HUES64 (cell line): ENCODE measurements around the gene SH2D3A.
"Not testable (repeated sequence)": the region's sequence is repeated elsewhere in the genome, so short reads cannot be mapped to it uniquely, and the experiment has no call there.

Experiments
- H3K27ac ChIP-seq: 2 replicates; pipeline ENCODE4 v1.7.0; 2013; ENCODE audit warnings: low read depth, low read length, inconsistent platforms
- H3K27me3 ChIP-seq: 2 replicates; pipeline ENCODE4 v1.6.1; 2013; ENCODE audit warnings: mild to moderate bottlenecking, low read length; ENCODE audit not compliant: insufficient read depth
- H3K36me3 ChIP-seq: 2 replicates; pipeline ENCODE4 v1.6.1; 2013; ENCODE audit warnings: mild to moderate bottlenecking, low read length; ENCODE audit not compliant: insufficient read depth
- H3K4me1 ChIP-seq: 2 replicates; pipeline ENCODE4 v1.6.1; 2013; ENCODE audit warnings: mild to moderate bottlenecking, low read length, moderate library complexity; ENCODE audit not compliant: insufficient read depth
- H3K4me3 ChIP-seq: 2 replicates; pipeline ENCODE4 v1.5.1; 2013; ENCODE audit warnings: mild to moderate bottlenecking, low read length, moderate library complexity
- H3K9ac ChIP-seq: 2 replicates; pipeline ENCODE4 v1.6.1; 2013; ENCODE audit warnings: mild to moderate bottlenecking, low read depth, low read length
- H3K9me3 ChIP-seq: 2 replicates; pipeline ENCODE4 v1.6.1; 2013; ENCODE audit warnings: low read depth, low read length; ENCODE audit not compliant: insufficient read depth
- WGBS: fragments of 150-250, 120-280 bp; methylation state at CpG from one replicate; pipeline ENCODE4 v1.1.7; 2013; ENCODE audit warnings: missing lambda C conversion rate; 5-methylcytosine and 5-hydroxymethylcytosine counted together

SH2D3A gene

DNA sequence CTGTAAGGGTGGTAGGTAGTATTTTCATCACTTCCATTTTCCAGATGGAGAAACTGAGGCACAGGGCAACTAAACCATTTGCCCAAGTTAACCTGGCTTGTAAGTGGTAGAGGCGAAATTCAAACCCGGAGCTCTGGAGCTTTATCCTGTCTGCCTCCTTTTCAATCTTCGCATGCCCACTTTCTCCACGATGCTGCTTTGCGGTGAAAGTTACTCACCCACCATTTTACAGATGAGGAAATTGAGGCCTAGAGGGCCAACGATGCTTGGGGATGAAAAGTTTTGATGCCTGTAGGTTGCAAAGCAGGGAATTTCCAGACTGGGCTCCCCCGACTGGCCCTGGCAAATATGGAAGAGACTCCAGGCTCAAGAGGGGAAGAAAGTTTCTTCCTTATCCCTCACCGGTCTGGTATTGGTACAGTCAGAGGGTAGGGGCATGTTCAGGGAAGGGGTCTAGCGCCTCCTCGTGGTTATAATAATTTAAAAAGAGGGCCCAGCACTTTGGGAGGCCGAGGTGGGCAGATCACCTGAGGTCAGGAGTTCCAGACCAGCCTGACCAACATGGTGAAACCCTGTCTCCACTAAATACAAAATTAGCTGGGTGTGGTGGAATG lies 1.9 kb upstream of the SH2D3A start:
- H3K36me3 ChIP-seq, result no peaks in the 10 kb centered on the region
- 38% methylated on average over 9 of the region's 11 CpGs for WGBS
- no peaks in the 10 kb centered on the region for H3K27me3 ChIP-seq
- H3K4me1 ChIP-seq, result peaks cover 7% of the 10 kb centered on the region; the same call in 1 of the 2 replicates
- H3K4me3 ChIP-seq, result no peak overlapping the region
- no peaks in the 10 kb centered on the region for H3K9me3 ChIP-seq
- no peak overlapping the region for H3K9ac ChIP-seq
- no peak overlapping the region for H3K27ac ChIP-seq

DNA sequence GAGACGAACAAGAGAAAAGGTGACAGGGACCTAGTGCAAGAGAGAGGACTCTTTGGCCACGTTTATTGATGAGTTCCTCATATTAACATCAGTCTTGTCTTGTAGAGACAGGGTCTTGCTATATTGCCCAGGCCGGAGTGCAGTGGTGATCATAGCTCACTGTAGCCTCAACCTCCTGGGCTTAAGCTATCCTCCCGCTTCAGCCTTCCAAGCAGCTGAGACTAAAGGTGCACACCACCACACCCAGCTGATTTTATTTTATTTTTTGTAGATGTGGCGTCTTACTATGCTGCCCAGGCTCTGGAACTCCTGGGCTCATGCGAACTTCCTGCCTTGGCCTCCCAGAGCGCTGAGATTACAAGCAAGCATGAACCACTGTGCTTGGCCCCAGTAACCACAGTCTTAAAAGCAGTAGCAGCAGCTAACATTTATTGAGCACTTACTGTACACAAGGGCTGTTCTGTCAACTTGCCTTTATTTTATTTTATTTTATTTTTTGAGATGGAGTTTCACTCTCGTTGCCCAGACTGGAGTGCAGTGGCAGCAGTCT lies 1.1 kb upstream of the SH2D3A start:
- no peak overlapping the region for H3K9ac ChIP-seq
- peaks cover 7% of the 10 kb centered on the region; the same call in 1 of the 2 replicates for H3K4me1 ChIP-seq
- no peaks in the 10 kb centered on the region for H3K36me3 ChIP-seq
- 75% methylated on average over 8 of the region's 8 CpGs for WGBS
- no peaks in the 10 kb centered on the region for H3K9me3 ChIP-seq
- no peak overlapping the region for H3K27ac ChIP-seq
- H3K4me3 ChIP-seq, result peak overlapping the region; percentile 78
- no peaks in the 10 kb centered on the region for H3K27me3 ChIP-seq

DNA sequence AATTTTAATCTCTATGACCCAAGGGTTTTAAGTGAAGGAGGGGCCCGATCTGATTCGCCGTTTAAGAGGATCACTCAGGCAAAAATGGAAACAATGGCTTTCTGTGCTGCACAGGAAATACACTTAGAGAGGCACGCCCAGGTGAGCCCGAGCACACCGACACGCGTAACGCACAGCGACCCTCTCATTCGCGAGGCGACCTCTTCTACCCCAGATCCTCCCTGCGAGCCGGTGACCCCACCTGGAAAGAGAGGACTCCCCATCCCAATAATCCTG lies 216 bp downstream of the SH2D3A start:
- no peaks in the 10 kb centered on the region for H3K9me3 ChIP-seq
- no peak overlapping the region for H3K27ac ChIP-seq
- H3K9ac ChIP-seq, result peak overlapping the region; percentile 42
- H3K4me3 ChIP-seq, result peak overlapping the region; percentile 78
- H3K4me1 ChIP-seq, result peaks cover 7% of the 10 kb centered on the region; the same call in 1 of the 2 replicates
- H3K36me3 ChIP-seq, result no peaks in the 10 kb centered on the region
- no peaks in the 10 kb centered on the region for H3K27me3 ChIP-seq
- WGBS, result 5% methylated on average over 15 of the region's 15 CpGs

DNA sequence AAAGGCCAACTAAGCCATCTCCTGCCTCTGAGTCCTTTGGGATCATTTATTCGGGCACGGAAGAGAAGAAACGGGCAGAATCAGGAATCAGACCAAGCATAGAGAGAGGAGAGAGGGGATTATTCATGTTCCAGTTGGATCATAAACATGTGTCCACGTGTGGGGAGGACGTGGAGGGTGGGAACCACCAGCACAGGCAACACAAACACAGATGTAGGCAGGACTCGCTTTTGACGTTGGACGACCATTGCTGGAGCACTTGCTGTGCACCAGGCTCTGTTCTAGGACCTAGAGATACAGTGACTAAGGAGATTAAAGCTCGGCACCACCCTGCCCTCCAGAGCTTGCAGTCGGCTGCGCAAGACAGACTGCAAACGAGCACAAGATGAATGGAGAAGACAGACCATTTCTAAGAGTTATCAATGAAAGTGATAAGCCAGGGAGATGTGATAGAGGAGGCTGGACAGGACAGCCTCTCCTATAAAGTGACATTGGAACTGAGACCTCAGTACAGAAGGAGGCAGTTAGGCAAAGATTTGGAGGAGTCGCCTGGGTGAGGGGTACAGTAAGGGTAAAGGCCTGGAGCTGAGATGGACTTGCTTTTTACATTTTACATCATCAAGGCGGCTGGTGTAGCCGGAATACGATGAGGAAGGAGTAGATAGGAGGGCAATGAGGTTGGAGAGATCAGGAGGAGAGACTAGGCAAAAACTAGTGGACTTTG lies 716 bp downstream of the SH2D3A start:
- H3K36me3 ChIP-seq, result no peaks in the 10 kb centered on the region
- no peaks in the 10 kb centered on the region for H3K27me3 ChIP-seq
- H3K4me1 ChIP-seq, result peaks cover 7% of the 10 kb centered on the region; the same call in 1 of the 2 replicates
- H3K9ac ChIP-seq, result peak overlapping the region; percentile 42
- H3K9me3 ChIP-seq, result no peaks in the 10 kb centered on the region
- H3K4me3 ChIP-seq, result peak overlapping the region; percentile 78
- peak overlapping the region; percentile 81; the same call in 1 of the 2 replicates for H3K27ac ChIP-seq
- 27% methylated on average over 16 of the region's 16 CpGs for WGBS

DNA sequence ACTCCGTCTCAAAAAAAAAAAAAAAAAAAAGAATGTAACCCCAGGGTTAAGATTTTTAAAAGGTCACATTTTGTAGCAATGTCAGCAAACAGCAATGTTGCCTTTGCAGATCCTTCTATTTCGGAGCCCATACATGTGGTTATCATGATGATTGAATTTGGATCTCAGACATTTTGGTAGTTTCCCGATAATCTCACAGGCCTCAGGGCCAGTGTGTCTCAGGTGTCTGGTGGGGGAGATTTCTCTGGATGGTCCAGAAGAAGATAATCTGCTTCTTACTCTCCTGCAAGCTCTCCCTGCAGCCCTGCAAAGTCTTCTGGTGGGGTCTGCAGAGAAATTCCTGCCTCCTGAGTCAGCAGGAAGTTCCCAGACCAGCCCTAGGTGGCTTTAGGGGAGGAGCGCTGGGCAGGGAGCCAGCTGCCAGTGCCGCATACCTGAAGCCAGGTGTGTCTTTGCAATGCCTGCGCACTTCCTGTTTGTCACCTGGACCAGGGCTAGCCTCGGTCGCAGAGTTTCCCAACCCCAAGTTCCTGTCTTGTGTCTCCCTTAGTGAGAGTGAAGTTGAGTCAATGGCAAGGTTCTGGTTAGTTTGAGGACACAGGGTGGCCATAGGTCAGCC lies 1.4 kb downstream of the SH2D3A start:
- Histone ChIP-seq H3K27me3 (no peaks in the 10 kb centered on the region), H3K4me1 (peaks cover 7% of the 10 kb centered on the region; the same call in 1 of the 2 replicates), H3K4me3 (peak overlapping the region; percentile 78), H3K9me3 (no peaks in the 10 kb centered on the region), H3K36me3 (no peaks in the 10 kb centered on the region), H3K9ac (peak overlapping the region; percentile 65), H3K27ac (peak overlapping the region; percentile 83)
- WGBS, result 31% methylated on average over 8 of the region's 8 CpGs

DNA sequence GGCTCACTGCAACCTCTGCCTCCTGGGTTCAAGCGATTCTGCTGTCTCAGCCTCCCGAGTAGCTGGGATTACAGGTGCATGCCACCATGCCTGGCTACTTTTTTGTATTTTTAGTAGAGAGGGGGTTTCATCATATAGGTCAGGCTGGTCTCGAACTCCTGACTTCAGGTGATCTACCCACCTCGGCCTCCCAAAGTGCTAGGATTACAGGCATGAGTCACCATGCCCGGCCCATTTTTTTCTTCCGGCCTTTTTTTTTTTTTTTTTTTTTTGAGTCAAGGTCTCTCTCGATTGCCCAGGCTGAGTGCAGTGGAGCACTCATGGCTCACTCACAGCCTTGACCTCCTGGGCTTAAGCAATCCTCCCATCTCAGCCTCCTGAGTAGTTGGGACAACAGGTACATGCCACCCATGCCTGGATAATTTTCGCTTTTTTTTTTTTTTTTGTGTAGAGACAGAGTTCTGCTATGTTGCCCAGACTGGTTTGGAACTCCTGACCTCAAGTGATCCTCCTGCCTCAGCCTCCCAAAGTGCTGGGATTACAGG lies 4.9 kb downstream of the SH2D3A start:
- not testable (repeated sequence) for H3K9ac ChIP-seq, H3K27me3 ChIP-seq, H3K27ac ChIP-seq, H3K9me3 ChIP-seq, H3K4me3 ChIP-seq, H3K4me1 ChIP-seq
- 92% methylated on average over 8 of the region's 8 CpGs for WGBS
- peaks cover 11% of the 10 kb centered on the region; the same call in 1 of the 2 replicates for H3K36me3 ChIP-seq

DNA sequence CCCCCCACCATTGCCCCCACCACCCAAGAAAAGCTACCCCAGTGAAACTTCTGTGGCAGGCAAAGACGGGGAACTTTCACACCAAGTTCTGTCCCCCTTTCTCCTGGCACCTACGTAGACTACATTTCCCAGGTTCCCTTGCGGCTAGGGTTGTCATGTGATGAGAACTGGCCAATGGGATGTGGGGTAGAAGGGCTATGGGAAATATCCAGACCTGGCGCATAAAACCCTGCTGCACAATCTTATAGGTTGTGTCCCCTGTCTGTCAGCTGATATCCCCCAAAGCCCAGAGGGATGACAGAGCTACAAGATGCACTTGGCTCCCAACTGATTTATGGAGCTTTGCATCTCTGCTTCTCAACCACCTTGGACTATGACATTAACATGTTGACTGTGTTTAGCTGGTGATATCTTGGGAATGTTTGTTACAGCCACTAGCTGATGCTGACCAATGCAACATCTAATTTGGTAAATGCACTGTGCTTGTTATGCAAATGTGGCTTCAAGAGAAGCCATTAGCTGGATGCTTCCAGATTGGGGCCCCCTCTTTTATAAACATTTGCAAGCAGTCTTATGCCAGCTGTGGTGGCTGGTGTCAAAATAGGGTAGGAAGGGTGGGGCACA lies 6.1 kb downstream of the SH2D3A start:
- H3K4me1 ChIP-seq, result peaks cover 5% of the 10 kb centered on the region; the same call in 1 of the 2 replicates
- H3K36me3 ChIP-seq, result peaks cover 11% of the 10 kb centered on the region; the same call in 1 of the 2 replicates
- no peak overlapping the region for H3K27ac ChIP-seq
- H3K27me3 ChIP-seq, result no peaks in the 10 kb centered on the region
- WGBS, result 97% methylated on average over 4 of the region's 4 CpGs
- no peak overlapping the region for H3K9ac ChIP-seq
- H3K4me3 ChIP-seq, result no peak overlapping the region
- H3K9me3 ChIP-seq, result no peaks in the 10 kb centered on the region

DNA sequence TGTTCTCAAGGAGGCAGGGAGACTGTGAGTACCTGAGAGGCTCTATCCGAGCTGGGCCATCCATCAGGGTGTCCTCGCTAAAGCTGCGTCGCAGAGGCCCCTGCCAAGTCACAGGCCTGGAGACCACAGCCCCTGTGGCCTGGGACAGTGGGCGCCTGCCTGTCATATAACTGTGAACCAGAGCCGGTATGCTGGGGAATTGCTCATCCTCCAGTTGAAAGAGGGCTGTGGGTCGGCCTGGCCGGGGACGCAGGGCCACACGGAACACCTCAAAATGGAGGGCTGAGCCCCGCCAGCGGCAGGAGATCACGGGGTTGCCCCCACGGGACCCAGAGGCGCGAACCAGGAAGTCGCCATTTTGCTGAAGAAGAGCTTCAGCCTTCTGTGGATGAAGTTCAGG lies 6.6 kb downstream of the SH2D3A start:
- no peaks in the 10 kb centered on the region for H3K27me3 ChIP-seq
- H3K9ac ChIP-seq, result no peak overlapping the region
- H3K36me3 ChIP-seq, result peaks cover 11% of the 10 kb centered on the region; the same call in 1 of the 2 replicates
- H3K9me3 ChIP-seq, result no peaks in the 10 kb centered on the region
- 97% methylated on average over 17 of the region's 17 CpGs for WGBS
- H3K27ac ChIP-seq, result no peak overlapping the region
- H3K4me1 ChIP-seq, result peaks cover 2% of the 10 kb centered on the region; the same call in 1 of the 2 replicates
- H3K4me3 ChIP-seq, result no peak overlapping the region

DNA sequence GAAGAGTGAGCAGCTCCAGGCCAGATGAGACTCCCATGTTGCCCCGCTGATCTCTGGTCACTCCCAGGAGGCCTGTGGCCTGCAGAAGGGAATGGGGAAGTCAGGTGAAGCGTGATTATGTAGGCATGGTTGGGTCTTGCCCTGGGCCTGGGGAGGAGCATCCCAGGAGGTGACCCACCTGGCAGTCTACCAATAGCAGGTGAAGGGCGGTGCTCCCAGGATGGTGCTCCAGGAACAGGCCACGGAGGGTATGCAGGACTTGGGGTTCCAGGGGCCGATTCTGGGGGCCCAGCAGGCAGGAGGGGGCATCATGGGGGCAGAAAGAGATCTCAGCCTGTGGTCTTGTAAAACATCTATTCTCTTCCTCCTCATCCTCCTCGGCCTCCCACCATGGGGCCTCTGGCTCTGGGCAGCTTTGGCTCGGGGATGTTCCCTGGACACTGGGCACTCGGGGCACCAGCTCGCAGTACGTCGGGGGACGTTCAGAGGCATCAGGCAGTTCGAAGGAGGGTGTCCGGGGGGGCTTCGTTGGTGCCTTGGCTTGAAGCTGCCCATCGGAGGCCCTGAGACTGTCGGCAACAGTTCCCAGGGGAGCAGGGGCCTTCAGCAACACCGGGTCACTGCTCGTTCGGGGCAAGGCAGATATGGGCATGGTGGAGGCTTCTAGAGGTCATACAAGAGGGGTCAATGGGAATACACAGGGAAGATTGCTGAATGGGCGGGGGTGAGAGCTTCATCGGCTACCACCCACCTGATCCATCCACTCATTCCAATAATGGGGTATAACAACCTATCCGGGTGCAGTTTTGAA lies 12.4 kb downstream of the SH2D3A start:
- no peak overlapping the region for H3K27ac ChIP-seq
- no peak overlapping the region for H3K4me3 ChIP-seq
- no peaks in the 10 kb centered on the region for H3K27me3 ChIP-seq
- 96% methylated on average over 22 of the region's 23 CpGs for WGBS
- peaks cover 39% of the 10 kb centered on the region for H3K36me3 ChIP-seq
- no peaks in the 10 kb centered on the region for H3K9me3 ChIP-seq
- H3K9ac ChIP-seq, result no peak overlapping the region
- H3K4me1 ChIP-seq, result 0 out of 2 replicates have a peak, but pooled peaks cover 3% of the 10 kb centered on the region

DNA sequence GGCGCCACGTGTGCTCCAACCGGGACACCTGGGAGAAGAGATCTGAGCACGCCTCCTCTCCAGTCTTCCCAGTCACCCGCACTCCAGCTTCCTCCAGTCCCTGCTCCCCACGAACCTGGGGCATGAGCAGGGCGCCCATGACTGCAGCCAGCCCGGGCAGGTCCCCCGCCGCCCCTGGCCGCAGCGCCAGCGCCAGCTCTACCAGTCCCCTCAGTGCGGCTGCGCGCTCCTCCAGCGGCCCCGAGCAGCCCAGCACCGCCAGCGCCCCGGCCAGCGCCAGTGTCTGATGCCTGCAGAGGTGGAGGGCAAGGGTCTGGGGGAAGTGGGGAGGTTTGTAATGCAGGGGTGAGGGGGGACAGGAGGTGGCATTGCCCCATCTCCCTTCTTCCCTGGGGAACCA lies 13.1 kb downstream of the SH2D3A start:
- Histone ChIP-seq H3K9ac (no peak overlapping the region), H3K36me3 (peaks cover 41% of the 10 kb centered on the region), H3K27me3 (no peaks in the 10 kb centered on the region), H3K9me3 (no peaks in the 10 kb centered on the region), H3K4me1 (0 out of 2 replicates have a peak, but pooled peaks cover 3% of the 10 kb centered on the region), H3K27ac (no peak overlapping the region), H3K4me3 (no peak overlapping the region)
- WGBS, result 95% methylated on average over 22 of the region's 22 CpGs
